Stimulated activated naive CD4-positive, alpha-beta T cell (primary cell): ENCODE data around the gene ZNF613.
"Not testable (repeated sequence)": the region's sequence is repeated elsewhere in the genome, so short reads cannot be mapped to it uniquely, and the experiment has no call there.

Experiments used
- DNase-seq, 6 experiments: peaks; one replicate each; lab custom pipeline; 2025; lab: John Stamatoyannopoulos, UW

Gene ZNF613

GRCh38 chr19:51926784-51927741, at the start of gene ZNF613:
Gene ZNF613 (plus strand): TSS chr19:51927472. CDS start chr19:51936221, 8,749 bp downstream.
- DNase-seq = peak; percentile 63 to 97 (median 82)

GRCh38 chr19:51882518-51882917, 44.8 kb upstream of the ZNF613 start:
- no peak for DNase-seq

- DNase-seq = no peak
These were observed 42.6 kb upstream of the ZNF613 start for GRCh38 chr19:51884713-51885112.

DNA sequence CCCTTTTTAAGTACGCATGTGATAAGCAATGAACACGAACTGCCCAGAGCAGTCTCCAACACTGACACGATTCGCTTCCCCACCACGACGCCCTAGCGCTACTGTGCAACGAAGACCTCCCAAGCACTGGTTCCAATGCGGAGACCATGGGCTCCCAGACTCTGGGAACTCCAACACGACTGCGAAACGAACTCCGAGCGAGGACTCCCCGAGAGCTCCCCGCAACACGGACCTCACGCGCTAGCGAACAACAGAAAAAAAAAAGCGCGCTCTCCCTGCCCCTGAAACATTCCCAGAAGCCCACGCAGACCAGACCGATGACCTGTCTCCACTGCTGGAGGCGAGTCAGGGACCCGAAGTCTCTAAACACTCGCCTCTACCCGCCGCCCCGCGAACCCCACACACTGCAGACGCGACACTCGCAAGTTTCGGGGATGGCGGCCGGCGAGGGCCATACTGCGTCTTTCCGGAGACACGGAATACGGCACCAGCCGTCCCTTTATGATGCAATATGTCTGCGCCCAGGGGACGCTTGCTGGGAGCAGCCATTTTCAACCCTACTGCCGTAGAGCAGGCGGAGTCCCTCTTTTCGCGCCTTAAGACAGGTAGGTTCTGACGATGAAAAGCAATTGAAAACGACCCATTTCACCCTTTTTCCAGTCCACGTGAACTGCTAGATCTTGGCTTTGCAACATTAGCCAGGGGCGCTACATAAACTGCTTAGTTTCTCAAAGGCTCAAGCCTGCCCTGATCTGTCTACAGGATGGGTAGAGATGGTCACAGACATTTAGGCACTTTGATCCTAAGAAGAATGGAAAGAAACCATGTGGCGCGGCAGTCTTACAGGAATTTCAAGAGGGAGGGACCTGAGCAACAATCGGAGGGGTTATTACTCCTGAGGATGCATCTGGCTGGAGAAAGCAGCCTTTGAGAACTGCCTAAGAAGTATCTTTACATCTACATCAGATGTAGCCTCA, 39.5 kb upstream of the ZNF613 start, which contains the start of gene ZNF577:
Gene ZNF577, minus strand, starts transcription at position 430 of the 977 bp plus-strand sequence. CDS start 7,569 bp downstream, outside the sequence.
- DNase-seq = peak in 5 of 6 experiments; percentile 15 to 70 (median 64)

GRCh38 chr19:51889934-51890333, 37.3 kb upstream of the ZNF613 start:
- DNase-seq = no peak

GRCh38 chr19:51891193-51891747, 36.0 kb upstream of the ZNF613 start:
- peak in 2 of 6 experiments; percentile 23 to 27 for DNase-seq

DNA sequence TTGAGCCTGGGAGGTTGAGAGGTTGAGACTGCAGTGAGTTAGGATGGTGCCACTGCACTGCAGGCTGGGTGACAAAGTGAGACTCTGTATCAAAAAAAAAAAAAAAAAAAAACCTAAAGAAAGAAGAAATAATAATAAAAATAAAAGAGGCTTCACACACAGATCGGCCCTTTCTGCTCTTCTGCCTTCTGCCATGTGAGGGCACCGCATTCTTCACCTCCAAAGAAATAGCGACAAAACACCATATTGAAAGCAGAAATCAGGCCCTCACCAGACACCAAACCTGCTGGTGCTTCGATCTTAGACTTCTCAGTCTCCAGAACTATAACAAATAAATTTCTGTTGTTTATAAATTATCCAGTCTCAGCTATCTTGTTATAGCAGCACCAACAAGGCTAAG, 25.4 kb upstream of the ZNF613 start:
- no peak for DNase-seq

- DNase-seq = no peak
These were observed 24.1 kb upstream of the ZNF613 start for GRCh38 chr19:51903192-51903591.

DNA sequence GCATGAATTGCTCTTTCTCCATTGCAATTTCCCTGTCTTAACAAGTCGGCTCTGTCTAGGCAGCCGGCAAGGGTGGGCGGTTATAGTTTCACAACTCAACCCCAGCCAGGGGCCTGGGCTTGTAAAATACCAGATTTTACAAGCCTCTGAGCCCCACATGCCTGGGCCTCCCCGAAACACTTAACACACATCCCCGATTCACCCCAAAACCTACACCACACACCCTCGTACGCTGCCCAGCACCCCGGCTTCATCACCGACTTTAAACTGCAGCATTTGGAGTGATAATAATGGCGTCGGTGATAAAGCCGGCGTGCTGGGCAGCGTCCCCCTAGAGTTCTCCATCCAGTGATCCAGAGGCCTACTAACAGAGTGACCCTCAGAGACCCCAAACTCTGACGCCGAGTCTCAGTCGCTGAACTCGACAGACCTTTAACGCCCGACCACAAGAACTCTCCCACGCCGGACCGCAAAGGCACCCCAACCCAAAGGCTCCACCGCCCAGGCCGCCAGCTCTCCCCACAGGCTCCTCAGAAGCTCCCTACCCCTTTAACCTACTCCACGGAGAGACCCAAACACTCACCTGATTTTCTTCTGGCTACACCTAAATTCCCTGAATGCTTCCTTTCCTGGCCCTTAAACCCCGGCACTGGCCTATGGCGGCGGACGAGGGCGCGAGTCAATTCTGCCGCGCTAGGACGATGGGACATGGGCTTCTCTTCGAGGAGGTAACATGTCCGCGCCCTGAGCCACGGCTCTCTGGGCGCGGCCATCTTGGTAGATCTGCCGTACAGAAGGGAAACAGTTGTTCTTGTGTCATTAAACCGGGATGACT, 22.7 kb upstream of the ZNF613 start, which contains the start of gene ZNF649:
Gene ZNF649, minus strand, starts transcription at position 687 of the 835 bp plus-strand sequence. CDS start 4,910 bp downstream, outside the sequence.
- DNase-seq = peak; percentile 57 to 84 (median 64)

- DNase-seq = no peak
These were observed 22.1 kb upstream of the ZNF613 start for GRCh38 chr19:51905206-51905605.

DNA sequence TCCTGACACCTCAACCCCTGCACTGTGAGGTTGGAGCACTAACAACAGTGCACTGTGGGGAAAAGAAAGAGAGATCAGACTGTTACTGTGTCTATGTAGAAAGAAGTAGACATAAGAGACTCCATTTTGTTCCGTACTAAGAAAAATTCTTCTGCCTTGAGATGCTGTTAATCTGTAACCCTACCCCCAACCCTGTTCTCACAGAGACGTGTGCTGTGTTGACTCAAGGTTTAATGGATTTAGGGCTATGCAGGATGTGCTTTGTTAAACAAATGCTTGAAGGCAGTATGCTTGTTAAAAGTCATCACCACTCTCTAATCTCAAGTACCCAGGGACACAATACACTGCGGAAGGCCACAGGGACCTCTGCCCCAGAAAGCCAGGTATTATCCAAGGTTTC, 21.6 kb upstream of the ZNF613 start:
- DNase-seq = not testable (repeated sequence)

GRCh38 chr19:51906108-51906507, 21.2 kb upstream of the ZNF613 start:
- DNase-seq = not testable (repeated sequence)

GRCh38 chr19:51907981-51908380, 19.3 kb upstream of the ZNF613 start:
- not testable (repeated sequence) for DNase-seq

DNA sequence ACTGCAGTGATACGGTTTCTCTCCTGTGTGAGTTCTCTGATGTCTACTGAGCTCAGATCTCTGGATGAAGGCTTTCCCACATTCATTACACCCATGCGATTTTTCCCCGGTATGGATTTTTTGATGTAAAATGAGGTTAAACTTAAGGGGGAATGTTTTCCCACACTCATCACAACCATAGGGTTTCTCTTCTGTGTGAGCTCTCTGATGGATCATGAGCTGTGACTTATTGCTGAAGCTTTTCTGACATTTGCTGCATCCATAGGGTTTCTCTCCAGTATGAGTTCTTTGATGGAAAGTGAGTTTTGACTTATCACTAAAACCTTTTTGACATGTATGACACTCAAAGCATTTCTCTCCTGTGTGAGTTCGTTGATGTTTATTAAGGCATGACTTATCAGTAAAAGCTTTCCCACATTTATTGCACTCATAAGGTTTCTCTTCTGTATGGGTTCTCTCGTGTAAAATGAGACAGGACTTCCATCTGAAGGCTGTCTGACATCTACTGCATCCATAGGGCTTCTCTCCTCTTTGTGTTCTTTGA, 11.9 kb upstream of the ZNF613 start:
- DNase-seq = no peak

- no peak for DNase-seq
These were observed 11.1 kb upstream of the ZNF613 start for GRCh38 chr19:51916167-51916566.

DNA sequence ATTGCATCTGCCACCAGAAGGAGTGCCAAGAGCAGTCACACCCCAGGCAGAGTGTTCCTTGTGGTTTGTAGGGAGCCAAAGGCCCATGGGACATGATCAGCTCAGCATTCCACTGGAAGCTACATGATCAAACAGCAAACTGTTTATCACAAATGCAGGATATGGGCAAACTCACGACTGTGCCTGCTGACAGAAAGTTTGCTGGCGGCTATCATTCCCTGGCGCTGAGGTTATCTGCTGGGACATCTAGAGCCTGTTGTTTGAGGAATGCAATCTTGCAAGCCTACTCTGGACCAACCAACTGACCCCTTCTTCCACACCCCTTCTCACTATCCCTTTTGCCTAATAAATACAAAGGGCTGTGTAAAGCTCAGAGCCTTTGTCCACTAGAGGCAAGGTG, 7.7 kb upstream of the ZNF613 start:
- no peak for DNase-seq

- no peak for DNase-seq
These were observed 5.3 kb upstream of the ZNF613 start for GRCh38 chr19:51921949-51922348.

- no peak for DNase-seq
These were observed 867 bp upstream of the ZNF613 start for GRCh38 chr19:51926426-51926783.

- no peak for DNase-seq
These were observed 587 bp downstream of the ZNF613 start for GRCh38 chr19:51927859-51928258.

GRCh38 chr19:51931921-51932320, 4.6 kb downstream of the ZNF613 start:
- no peak for DNase-seq

DNA sequence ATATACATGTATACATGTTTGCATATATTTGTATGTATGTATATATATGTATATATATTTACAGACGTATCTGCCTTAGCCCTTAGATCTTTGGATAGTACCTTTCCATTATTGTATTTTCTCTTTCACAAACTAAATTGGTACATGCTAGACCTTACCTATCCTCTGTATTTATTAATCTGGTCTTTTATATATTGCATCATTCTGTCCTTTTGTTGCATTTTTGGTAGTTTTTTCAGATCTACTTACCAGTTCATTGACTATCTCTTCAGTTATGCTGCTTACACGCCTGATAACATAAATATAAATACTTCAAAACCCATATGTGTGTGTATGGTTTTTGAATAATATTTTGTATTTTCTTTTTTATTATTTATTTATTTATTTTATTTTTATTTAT, 11.7 kb downstream of the ZNF613 start:
- no peak for DNase-seq
